Spinal cord (tissue), 10 donors: Measurements from ENCODE around the gene TSHZ2. TPM values are rescaled to one million over a fixed set of nuclear protein-coding genes. Genes with fewer than 3 reads are reported as not detected.

Experiments used
- DNase-seq, 6 donors: peaks; one replicate each; pipeline versions ENCODE4 v3.0.0 to v3.0.0-alpha.2; 2013 to 2015; ENCODE audit warnings: low spot score in 6 of 6, low read depth in 4 of 6
- H3K27ac ChIP-seq: one replicate; pipeline ENCODE4 v1.5.1; 2013; ENCODE audit warnings: low read depth, low read length, control low read depth
- H3K27me3 ChIP-seq: one replicate; pipeline ENCODE4 v1.6.1; 2013; ENCODE audit warnings: low read length; ENCODE audit not compliant: control insufficient read depth, insufficient read depth
- H3K36me3 ChIP-seq: one replicate; pipeline ENCODE4 v1.6.1; 2013; ENCODE audit warnings: low read length; ENCODE audit not compliant: control insufficient read depth, insufficient read depth
- H3K4me1 ChIP-seq: one replicate; pipeline ENCODE4 v1.6.1; 2013; ENCODE audit warnings: low read length; ENCODE audit not compliant: control insufficient read depth, insufficient read depth
- H3K4me3 ChIP-seq: one replicate; pipeline ENCODE4 v1.5.1; 2013; ENCODE audit warnings: low read depth, low read length, control low read depth
- H3K9me3 ChIP-seq: one replicate; pipeline ENCODE4 v1.6.1; 2013; ENCODE audit warnings: low read length; ENCODE audit not compliant: control insufficient read depth, insufficient read depth
- WGBS: methylation state at CpG from one replicate; pipeline ENCODE4 v1.1.5; 2013; ENCODE audit warnings: missing lambda C conversion rate; ENCODE audit not compliant: insufficient coverage; 5-methylcytosine and 5-hydroxymethylcytosine counted together
- polyA plus RNA-seq, 2 donors: library from polyadenylated mRNA; unstranded; fragments of 120-200 nt; gene quantifications; one replicate each; pipeline ENCODE4 v1.2.1, GENCODE V29; 2013; ENCODE audit not compliant: insufficient read length in 2 of 2
- total RNA-seq, 2 donors: library from RNA; depleted of rRNA in 1 of 2; stranded (reverse); fragments of 120-200 nt in 1 of 2; fragments of >200 nt in 1 of 2; gene quantifications; one replicate each; pipeline versions ENCODE4 v1.2.3 to v1.2.4, GENCODE V29; 2013 to 2014
- donor health status: healthy.

Gene TSHZ2
- total and polyA plus RNA-seq, 4 donors = 11.8 to 33.0 (median 25.7) TPM

DNA sequence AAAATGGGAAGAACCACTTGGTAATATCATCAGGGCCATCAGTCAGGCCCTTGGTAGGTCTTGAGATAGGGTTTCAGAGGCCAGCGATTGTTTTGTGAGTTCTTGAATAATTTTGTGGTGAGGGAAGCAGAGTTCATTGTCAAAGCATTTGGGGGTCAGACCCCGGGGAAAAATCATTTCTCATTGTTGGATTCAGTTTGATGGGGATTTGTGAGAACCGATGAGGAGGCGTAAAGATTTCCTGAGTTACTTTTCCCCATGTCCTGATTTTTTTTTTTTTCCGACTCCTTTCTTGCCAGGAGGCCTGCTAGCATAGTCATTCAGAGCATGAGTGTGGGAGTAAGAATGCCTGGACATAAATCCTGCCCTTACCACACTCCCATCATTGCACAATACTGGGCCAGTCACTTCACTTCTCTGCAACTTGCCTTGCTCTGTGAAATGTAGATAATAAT is 60.3 kb downstream of the TSHZ2 start:
- no peaks in the 10 kb centered on the region for H3K27me3 ChIP-seq
- H3K9me3 ChIP-seq = no peaks in the 10 kb centered on the region
- no peak for DNase-seq
- no peaks in the 10 kb centered on the region for H3K36me3 ChIP-seq
- no peak overlapping the region for H3K27ac ChIP-seq
- H3K4me3 ChIP-seq = no peak overlapping the region
- H3K4me1 ChIP-seq = no peaks in the 10 kb centered on the region
- whole genome bisulfite sequencing = 75% methylated on average over 4 of the region's 5 CpGs

DNA sequence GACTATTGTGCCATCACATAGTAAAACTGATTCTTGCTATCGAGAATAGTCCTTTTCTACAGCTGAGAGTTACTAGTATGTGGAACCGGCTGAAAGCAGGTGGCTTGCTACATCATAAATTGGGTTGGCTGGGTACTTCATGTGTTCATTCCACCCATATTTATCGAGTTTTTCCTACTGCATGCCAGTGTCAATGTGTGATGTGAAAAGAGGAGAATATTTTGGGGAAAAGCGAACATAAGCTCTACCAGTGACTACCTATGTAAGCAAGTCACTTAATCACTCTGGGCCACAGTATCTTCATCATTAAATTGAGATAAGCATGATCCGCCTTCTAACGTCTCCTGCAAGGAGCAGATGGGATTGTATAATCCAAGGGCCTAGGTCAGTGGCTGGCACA is 61.0 kb downstream of the TSHZ2 start:
- WGBS = no CpG with 5 or more reads among the region's 6 CpGs
- no peak overlapping the region for H3K27ac ChIP-seq
- no peaks in the 10 kb centered on the region for H3K27me3 ChIP-seq
- no peak overlapping the region for H3K4me3 ChIP-seq
- no peak for DNase-seq
- H3K9me3 ChIP-seq = no peaks in the 10 kb centered on the region
- H3K4me1 ChIP-seq = no peaks in the 10 kb centered on the region
- no peaks in the 10 kb centered on the region for H3K36me3 ChIP-seq

DNA sequence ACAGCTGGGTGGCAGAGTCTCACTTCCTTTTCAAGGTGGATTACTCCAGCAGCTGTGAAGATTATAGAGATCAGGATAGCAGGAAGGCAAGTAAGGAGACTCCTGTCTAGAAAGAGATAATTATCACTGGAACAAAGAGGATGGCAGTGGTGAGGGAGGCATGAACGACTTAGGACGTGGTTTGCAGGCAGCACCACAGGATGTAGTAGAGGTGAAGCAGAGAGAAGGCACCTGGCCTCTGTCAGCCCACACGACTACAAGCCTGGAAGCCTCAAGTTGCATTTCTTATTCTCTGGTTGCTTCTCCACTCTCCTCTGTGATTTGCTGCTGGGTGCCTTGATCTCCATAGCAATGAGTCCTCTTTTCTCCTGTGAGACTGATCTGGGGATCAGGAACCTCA is 62.7 kb downstream of the TSHZ2 start:
- H3K27me3 ChIP-seq = no peaks in the 10 kb centered on the region
- no peaks in the 10 kb centered on the region for H3K36me3 ChIP-seq
- no peak overlapping the region for H3K27ac ChIP-seq
- H3K4me1 ChIP-seq = no peaks in the 10 kb centered on the region
- 51% methylated on average over 3 of the region's 3 CpGs for WGBS
- H3K9me3 ChIP-seq = no peaks in the 10 kb centered on the region
- no peak overlapping the region for H3K4me3 ChIP-seq
- no peak for DNase-seq

DNA sequence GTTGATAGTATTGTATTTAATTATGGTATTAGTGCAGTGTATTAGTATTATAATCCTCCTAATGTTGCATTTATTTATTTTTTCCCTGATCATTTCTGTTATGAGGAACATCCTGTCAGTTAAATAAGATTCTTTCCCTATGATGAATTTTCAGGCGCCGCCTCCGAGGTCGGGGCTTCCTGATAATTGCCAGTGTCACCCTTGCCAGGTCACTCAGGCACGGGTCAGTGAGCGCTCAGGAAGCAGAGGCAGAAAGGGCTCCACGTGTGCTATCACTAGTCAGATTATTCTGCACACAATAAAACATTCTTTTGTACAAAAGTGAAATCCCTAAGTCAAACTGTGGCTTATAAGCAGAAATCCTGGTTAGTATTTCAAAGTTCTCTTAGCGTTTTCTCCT is 64.8 kb downstream of the TSHZ2 start:
- no peaks in the 10 kb centered on the region for H3K27me3 ChIP-seq
- H3K27ac ChIP-seq = no peak overlapping the region
- 52% methylated on average over 6 of the region's 8 CpGs for WGBS
- H3K9me3 ChIP-seq = no peaks in the 10 kb centered on the region
- no peak overlapping the region for H3K4me3 ChIP-seq
- no peaks in the 10 kb centered on the region for H3K36me3 ChIP-seq
- DNase-seq = no peak
- H3K4me1 ChIP-seq = peaks cover 10% of the 10 kb centered on the region

DNA sequence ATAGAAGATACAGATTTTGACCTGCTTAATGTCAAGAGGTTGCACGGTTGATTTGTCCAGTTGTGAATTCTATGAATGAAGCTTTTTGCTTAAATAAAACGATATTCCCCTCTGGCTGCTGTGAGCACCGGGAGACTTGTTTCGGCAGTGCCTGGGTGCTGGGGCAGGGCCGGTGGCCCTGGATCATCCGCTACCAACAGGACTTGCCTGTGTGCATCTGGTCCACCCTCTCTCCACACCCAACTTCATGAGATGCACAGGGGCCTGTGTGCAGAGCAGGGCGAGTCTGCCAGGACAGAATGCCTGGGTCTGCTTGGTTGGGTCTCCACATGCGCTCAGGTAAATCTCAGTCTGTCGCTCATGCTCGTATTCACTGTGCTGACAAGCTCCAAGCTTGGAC is 65.5 kb downstream of the TSHZ2 start:
- Histone ChIP-seq H3K9me3 (no peaks in the 10 kb centered on the region), H3K4me1 (peaks cover 10% of the 10 kb centered on the region), H3K27me3 (no peaks in the 10 kb centered on the region), H3K36me3 (no peaks in the 10 kb centered on the region), H3K4me3 (no peak overlapping the region), H3K27ac (no peak overlapping the region)
- 91% methylated on average over 10 of the region's 10 CpGs for WGBS
- no peak for DNase-seq

DNA sequence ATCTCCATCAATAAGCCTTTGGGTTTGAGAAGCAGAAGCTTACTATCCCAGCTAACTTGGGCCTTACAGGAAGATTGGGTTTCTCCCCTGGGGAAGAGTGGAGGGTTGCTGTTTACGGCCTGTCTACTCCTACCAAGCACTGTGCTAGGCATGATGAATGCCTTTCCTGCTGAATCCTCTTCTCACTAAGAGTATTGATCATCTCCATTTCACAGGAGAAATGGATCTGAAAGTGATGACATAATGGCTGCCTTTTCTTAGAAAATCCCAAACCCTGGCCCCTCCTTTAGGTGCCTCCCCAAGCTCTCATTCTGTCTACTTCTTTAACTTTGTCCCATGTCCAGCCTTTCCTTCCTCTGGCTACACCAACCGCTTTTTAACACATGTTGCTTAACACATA is 66.1 kb downstream of the TSHZ2 start:
- Histone ChIP-seq H3K4me3 (no peak overlapping the region), H3K27ac (no peak overlapping the region), H3K4me1 (peaks cover 10% of the 10 kb centered on the region), H3K9me3 (no peaks in the 10 kb centered on the region), H3K27me3 (no peaks in the 10 kb centered on the region), H3K36me3 (no peaks in the 10 kb centered on the region)
- DNase-seq = no peak
- 100% methylated on average over 1 of the region's 2 CpGs for WGBS

DNA sequence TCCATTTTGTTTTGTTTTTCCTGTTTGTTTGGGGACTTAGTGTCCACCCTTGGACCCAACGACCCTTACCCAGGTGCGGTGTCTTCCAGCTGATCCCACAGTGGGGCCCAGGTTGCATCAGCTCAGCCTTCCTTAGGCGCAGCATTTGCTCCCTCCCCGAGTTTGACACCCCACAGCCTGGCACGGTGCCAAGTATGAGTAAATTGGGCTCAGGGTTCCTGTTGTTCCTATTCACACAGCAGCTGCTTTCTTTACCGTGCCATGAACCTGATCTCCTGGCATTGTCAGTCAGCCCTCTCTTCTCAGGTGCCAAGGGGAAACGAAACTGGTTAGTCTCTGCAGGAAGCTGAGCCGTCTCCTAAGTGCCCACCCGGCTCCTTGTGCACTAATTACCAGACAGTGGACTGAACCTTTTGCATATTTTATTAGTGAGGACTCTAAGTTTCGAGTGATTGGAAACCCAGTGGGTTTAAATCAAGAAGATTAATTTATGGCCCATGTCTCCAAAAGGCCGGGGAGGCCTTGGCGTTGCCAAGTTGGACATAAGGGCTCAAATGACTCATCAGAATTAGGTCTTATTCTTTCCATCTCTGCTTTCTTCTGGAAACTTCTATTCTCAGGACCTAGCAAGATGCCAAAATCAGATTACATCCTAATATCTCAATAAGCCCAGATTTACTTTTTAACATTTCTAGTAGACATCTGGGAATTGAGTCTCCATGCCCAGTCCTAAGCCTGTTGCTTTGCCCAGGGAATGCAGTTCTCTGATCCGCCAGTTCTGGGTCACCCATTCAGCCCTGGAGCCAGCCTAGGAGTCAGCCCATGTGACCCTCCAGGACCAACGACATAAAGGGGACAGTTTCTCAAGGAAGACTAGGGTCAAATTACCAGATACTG is 68.8 kb downstream of the TSHZ2 start:
- peak in 2 of 6 donors; percentile 49 to 71 for DNase-seq
- Histone ChIP-seq H3K4me3 (no peak overlapping the region), H3K9me3 (no peaks in the 10 kb centered on the region), H3K4me1 (peaks cover 10% of the 10 kb centered on the region), H3K27ac (no peak overlapping the region), H3K36me3 (no peaks in the 10 kb centered on the region), H3K27me3 (no peaks in the 10 kb centered on the region)
- 48% methylated on average over 10 of the region's 14 CpGs for WGBS

DNA sequence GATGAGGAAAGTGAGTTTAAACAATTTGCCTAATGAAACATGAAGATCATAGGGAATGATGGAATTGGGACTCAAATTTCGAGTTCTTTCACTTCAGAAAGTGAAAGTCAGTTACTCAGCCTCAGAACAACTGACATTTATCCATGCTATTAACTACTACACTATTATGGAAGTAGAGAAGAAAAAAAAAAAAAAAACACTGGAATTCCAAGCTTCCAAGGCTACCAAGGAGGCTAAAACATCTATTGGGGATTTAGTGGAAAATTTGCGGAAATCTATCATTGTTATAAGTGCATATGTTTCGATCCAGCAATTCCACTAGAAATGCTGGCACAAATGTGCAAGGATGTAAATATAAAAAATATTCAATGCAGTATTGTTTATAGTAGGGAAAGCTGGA is 70.4 kb downstream of the TSHZ2 start:
- Histone ChIP-seq H3K4me3 (no peak overlapping the region), H3K9me3 (no peaks in the 10 kb centered on the region), H3K4me1 (peaks cover 10% of the 10 kb centered on the region), H3K27ac (no peak overlapping the region), H3K27me3 (no peaks in the 10 kb centered on the region), H3K36me3 (peaks cover 2% of the 10 kb centered on the region)
- no peak for DNase-seq
- 92% methylated on average over 2 of the region's 3 CpGs for WGBS

DNA sequence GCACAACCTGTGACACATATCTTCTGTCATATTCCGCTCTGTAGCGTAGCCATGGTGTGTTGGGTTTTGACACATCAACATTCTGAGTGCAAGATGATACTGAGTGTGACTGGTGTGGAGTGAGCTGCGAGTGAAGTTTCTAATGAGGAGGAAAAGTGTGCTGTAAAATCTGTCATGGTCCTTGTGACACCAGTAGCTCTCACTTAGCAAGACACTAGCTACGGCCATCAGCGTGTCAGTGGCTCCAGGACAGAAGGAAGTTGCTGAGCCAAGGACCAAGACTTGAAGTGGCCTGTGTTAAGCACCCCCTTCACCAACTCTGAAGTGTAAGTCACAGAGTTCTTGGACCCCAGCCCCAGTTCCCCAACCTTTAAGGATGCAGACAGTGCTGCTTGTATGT is 72.1 kb downstream of the TSHZ2 start:
- Histone ChIP-seq H3K36me3 (peaks cover 2% of the 10 kb centered on the region), H3K27ac (no peak overlapping the region), H3K4me3 (no peak overlapping the region), H3K9me3 (no peaks in the 10 kb centered on the region), H3K27me3 (no peaks in the 10 kb centered on the region), H3K4me1 (peaks cover 10% of the 10 kb centered on the region)
- WGBS = 94% methylated on average over 3 of the region's 5 CpGs
- DNase-seq = no peak

DNA sequence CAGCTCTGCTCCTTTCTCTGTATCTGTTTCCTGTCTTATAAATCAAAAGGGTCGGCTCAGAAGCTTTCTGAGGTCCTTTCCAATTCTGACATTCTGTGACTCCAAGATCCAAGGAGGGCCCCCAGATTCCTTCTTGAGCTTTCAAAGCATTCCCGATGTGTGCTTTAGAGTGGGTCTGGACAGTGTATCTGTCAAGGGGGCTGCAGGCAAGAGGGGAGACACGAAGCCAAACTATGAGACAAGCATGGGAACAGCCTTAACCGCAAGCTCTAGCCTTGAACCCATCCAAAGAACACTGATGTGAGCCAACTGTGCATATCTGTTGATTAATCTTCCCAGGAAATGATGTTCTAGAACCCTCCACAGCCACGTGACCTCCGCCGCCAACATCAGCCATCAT is 73.8 kb downstream of the TSHZ2 start:
- 90% methylated on average over 6 of the region's 7 CpGs for WGBS
- peaks cover 2% of the 10 kb centered on the region for H3K36me3 ChIP-seq
- no peak for DNase-seq

More for the DNA sequence above, 73.8 kb downstream of the TSHZ2 start:
- no peak overlapping the region for H3K4me3 ChIP-seq
- peaks cover 5% of the 10 kb centered on the region for H3K4me1 ChIP-seq
- H3K9me3 ChIP-seq = no peaks in the 10 kb centered on the region
- H3K27me3 ChIP-seq = no peaks in the 10 kb centered on the region
- H3K27ac ChIP-seq = no peak overlapping the region
